Neural progenitor cell (in vitro differentiated cells): Measurements from ENCODE around the gene LMAN1L.

Experiments
- EZH2 ChIP-seq: fragments of 200-600 bp; sonication (generic); IDR thresholded peaks from 2 replicates; pipeline ENCODE4 v1.6.1; 2017; ENCODE audit warnings: antibody characterized with exemption, mild to moderate bottlenecking, moderate library complexity
- TF ChIP-seq, protein P1 (sequence below): fragments of 200-600 bp; sonication (generic); IDR thresholded peaks from 2 replicates; pipeline ENCODE4 v1.5.1; 2017; ENCODE audit warnings: antibody characterized with exemption, mild to moderate bottlenecking

GRCh38 chr15:74801311-74801997 is 11.2 kb upstream of the LMAN1L start:
- TF ChIP-seq EZH2: no peak
- TF ChIP-seq, protein P1, sequence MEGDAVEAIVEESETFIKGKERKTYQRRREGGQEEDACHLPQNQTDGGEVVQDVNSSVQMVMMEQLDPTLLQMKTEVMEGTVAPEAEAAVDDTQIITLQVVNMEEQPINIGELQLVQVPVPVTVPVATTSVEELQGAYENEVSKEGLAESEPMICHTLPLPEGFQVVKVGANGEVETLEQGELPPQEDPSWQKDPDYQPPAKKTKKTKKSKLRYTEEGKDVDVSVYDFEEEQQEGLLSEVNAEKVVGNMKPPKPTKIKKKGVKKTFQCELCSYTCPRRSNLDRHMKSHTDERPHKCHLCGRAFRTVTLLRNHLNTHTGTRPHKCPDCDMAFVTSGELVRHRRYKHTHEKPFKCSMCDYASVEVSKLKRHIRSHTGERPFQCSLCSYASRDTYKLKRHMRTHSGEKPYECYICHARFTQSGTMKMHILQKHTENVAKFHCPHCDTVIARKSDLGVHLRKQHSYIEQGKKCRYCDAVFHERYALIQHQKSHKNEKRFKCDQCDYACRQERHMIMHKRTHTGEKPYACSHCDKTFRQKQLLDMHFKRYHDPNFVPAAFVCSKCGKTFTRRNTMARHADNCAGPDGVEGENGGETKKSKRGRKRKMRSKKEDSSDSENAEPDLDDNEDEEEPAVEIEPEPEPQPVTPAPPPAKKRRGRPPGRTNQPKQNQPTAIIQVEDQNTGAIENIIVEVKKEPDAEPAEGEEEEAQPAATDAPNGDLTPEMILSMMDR: no peak
